AG09309 (cell line): ENCODE data around the gene NSD1.

Experiments
- DNase-seq: peaks from one replicate; pipeline ENCODE4 v3.0.0-alpha.2; 2010; ENCODE audit warnings: low read depth
- H3K4me3 ChIP-seq: 2 replicates; pipeline ENCODE4 v1.5.1; 2011; ENCODE audit warnings: mild to moderate bottlenecking, low read depth, low read length, moderate library complexity; ENCODE audit not compliant: control insufficient read depth
- TF ChIP-seq, protein P1 (sequence below): IDR thresholded peaks from 2 replicates; pipeline ENCODE4 v1.5.1; 2011; ENCODE audit warnings: mild to moderate bottlenecking, low read depth, low read length, inconsistent platforms; ENCODE audit not compliant: insufficient read depth, control insufficient read depth; ENCODE audit errors: missing control alignments

Gene NSD1

GRCh38 chr5:177089825-177090641, 43.5 kb upstream of the NSD1 start:
- TF ChIP-seq, protein P1, sequence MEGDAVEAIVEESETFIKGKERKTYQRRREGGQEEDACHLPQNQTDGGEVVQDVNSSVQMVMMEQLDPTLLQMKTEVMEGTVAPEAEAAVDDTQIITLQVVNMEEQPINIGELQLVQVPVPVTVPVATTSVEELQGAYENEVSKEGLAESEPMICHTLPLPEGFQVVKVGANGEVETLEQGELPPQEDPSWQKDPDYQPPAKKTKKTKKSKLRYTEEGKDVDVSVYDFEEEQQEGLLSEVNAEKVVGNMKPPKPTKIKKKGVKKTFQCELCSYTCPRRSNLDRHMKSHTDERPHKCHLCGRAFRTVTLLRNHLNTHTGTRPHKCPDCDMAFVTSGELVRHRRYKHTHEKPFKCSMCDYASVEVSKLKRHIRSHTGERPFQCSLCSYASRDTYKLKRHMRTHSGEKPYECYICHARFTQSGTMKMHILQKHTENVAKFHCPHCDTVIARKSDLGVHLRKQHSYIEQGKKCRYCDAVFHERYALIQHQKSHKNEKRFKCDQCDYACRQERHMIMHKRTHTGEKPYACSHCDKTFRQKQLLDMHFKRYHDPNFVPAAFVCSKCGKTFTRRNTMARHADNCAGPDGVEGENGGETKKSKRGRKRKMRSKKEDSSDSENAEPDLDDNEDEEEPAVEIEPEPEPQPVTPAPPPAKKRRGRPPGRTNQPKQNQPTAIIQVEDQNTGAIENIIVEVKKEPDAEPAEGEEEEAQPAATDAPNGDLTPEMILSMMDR = no peak
- no peak for DNase-seq
- H3K4me3 ChIP-seq = no peak overlapping the region

- TF ChIP-seq, protein P1 = no peak
- DNase-seq = no peak
- H3K4me3 ChIP-seq = no peak overlapping the region
Measured at GRCh38 chr5:177090813-177091212, 42.8 kb upstream of the NSD1 start.

GRCh38 chr5:177091232-177091631, 42.3 kb upstream of the NSD1 start:
- H3K4me3 ChIP-seq = no peak overlapping the region
- TF ChIP-seq, protein P1 = no peak
- no peak for DNase-seq

DNA sequence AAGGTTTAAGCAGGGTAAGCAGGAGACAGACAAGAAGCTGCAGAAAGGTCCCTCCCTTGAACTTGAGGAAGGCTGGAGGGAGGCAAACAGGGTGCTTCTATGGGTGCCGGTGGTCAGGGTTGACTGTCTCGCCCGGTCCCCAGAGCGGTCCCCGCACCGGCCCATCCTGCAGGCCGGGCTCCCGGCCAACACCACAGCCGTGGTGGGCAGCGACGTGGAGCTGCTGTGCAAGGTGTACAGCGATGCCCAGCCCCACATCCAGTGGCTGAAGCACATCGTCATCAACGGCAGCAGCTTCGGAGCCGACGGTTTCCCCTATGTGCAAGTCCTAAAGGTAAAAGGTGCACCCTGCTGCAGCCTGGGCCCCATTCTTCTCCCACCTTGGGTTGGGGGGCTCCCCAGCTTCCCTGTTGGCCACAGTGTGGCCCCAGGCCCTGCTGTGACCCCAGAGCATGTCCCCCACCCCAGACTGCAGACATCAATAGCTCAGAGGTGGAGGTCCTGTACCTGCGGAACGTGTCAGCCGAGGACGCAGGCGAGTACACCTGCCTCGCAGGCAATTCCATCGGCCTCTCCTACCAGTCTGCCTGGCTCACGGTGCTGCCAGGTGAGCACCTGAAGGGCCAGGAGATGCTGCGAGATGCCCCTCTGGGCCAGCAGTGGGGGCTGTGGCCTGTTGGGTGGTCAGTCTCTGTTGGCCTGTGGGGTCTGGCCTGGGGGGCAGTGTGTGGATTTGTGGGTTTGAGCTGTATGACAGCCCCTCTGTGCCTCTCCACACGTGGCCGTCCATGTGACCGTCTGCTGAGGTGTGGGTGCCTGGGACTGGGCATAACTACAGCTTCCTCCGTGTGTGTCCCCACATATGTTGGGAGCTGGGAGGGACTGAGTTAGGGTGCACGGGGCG, 41.1 kb upstream of the NSD1 start:
- no peak for DNase-seq
- H3K4me3 ChIP-seq = no peak overlapping the region
- TF ChIP-seq, protein P1 = no peak

DNA sequence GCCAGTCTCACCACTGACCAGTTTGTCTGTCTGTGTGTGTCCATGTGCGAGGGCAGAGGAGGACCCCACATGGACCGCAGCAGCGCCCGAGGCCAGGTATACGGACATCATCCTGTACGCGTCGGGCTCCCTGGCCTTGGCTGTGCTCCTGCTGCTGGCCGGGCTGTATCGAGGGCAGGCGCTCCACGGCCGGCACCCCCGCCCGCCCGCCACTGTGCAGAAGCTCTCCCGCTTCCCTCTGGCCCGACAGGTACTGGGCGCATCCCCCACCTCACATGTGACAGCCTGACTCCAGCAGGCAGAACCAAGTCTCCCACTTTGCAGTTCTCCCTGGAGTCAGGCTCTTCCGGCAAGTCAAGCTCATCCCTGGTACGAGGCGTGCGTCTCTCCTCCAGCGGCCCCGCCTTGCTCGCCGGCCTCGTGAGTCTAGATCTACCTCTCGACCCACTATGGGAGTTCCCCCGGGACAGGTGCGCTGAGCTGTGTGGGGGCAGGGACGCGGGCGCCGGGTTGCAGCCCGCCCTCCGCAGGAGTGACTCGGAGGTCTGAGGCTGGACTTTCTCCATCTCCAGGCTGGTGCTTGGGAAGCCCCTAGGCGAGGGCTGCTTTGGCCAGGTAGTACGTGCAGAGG, 40.4 kb upstream of the NSD1 start:
- no peak for DNase-seq
- TF ChIP-seq, protein P1 = no peak
- H3K4me3 ChIP-seq = no peak overlapping the region

GRCh38 chr5:177093803-177094202, 39.8 kb upstream of the NSD1 start:
- TF ChIP-seq, protein P1 = no peak
- no peak overlapping the region for H3K4me3 ChIP-seq
- DNase-seq = no peak
